ENCODE measurements around the gene SLC4A8.

SLC4A8 gene

GRCh38 chr12:51395283-51396230, 29.1 kb upstream of the SLC4A8 start:
- DNase-seq = peak in 1 of 5 donors; percentile 62

GRCh38 chr12:51397670-51398069, 27.0 kb upstream of the SLC4A8 start:
- DNase-seq = no peak

- no peak for DNase-seq
These were observed 24.7 kb upstream of the SLC4A8 start for GRCh38 chr12:51399891-51400290.

- DNase-seq = no peak
These were observed 23.6 kb upstream of the SLC4A8 start for GRCh38 chr12:51401020-51401419.

- DNase-seq = no peak
These were observed 23.1 kb upstream of the SLC4A8 start for GRCh38 chr12:51401486-51401885.

- DNase-seq = no peak
These were observed 22.7 kb upstream of the SLC4A8 start for GRCh38 chr12:51401900-51402299.

GRCh38 chr12:51403159-51403558, 21.5 kb upstream of the SLC4A8 start:
- DNase-seq = no peak

GRCh38 chr12:51403681-51404136, 20.9 kb upstream of the SLC4A8 start:
- no peak for DNase-seq

- no peak for DNase-seq
These were observed 20.0 kb upstream of the SLC4A8 start for GRCh38 chr12:51404627-51405026.

GRCh38 chr12:51405801-51406207, 18.8 kb upstream of the SLC4A8 start:
- DNase-seq = no peak

- DNase-seq = no peak
These were observed 18.3 kb upstream of the SLC4A8 start for GRCh38 chr12:51406290-51406689.

- DNase-seq = no peak
These were observed 17.8 kb upstream of the SLC4A8 start for GRCh38 chr12:51406859-51407258.

- DNase-seq = no peak
These were observed 17.0 kb upstream of the SLC4A8 start for GRCh38 chr12:51407604-51408003.

GRCh38 chr12:51409846-51410245, 14.8 kb upstream of the SLC4A8 start:
- DNase-seq = no peak

- DNase-seq = no peak
These were observed 11.5 kb upstream of the SLC4A8 start for GRCh38 chr12:51413149-51413548.

GRCh38 chr12:51413791-51414190, 10.8 kb upstream of the SLC4A8 start:
- DNase-seq = no peak

- no peak for DNase-seq
These were observed 8.7 kb upstream of the SLC4A8 start for GRCh38 chr12:51415931-51416330.

GRCh38 chr12:51417826-51418225, 6.8 kb upstream of the SLC4A8 start:
- DNase-seq = no peak

- no peak for DNase-seq
These were observed 5.0 kb upstream of the SLC4A8 start for GRCh38 chr12:51419425-51420193.

- DNase-seq = peak in 4 of 5 donors; percentile 9 to 63 (median 20)
These were observed 3.3 kb upstream of the SLC4A8 start for GRCh38 chr12:51421266-51421884.

- DNase-seq = no peak
These were observed 453 bp upstream of the SLC4A8 start for GRCh38 chr12:51424094-51424661.

GRCh38 chr12:51428256-51428655, 3.6 kb downstream of the SLC4A8 start:
- no peak for DNase-seq

GRCh38 chr12:51429700-51430099, 5.1 kb downstream of the SLC4A8 start:
- no peak for DNase-seq
